ENCODE results near the gene CEP104. TPM values are rescaled to one million over a fixed set of nuclear protein-coding genes. Genes with fewer than 3 reads are reported as not detected.

Gene CEP104
- total and polyA plus RNA-seq, 8 donors: 9.2 to 37.7 (median 23.7) TPM

DNA sequence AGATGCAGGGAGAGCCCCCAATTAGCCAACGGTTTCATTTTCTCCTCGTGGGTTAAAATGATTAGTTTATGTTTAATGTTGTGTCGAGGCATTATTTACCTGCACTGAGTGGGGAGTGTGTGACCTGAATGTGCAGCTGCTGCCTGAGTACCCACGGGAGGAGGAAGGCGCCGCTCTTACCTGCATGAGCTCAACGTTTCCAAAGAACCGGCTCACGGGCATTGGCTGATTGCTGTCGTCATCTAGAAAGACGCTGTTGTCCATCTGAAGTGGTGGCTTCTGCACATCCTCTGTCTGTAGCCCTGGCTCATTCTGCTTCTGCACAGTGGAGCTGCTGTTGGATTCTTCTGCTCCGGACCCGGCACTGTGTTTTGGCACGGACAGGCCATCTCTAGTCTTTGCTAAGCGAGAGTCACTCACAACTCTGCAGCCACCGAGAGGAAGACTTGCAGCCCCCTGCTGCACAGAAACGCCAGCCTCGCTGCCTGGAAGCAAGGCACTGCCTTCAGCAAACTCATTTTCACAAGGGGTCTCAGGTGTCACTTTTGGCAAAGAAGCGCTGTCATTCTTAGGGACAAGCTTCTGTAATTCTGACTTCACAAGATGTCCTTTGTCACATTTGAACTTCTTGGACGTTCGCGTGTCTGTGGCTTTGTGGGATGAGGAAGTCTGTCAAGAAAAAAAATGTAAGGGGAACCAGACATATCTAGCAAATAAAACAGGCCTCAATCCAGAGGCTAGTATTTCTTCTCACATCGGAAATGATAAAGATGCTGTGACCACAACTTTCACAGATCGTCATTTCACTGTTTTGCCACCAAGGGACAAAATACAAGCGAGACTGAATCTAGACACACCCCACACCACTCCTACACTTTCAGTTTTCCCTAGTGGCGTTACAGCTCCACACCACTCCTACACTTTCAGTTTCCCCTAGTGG lies 33.6 kb upstream of the CEP104 start:
- Histone ChIP-seq H3K9me3 (no peaks in the 10 kb centered on the region), H3K27ac (no peak overlapping the region), H3K36me3 (peaks cover 5 to 25% (median 7%) of the 10 kb centered on the region in 3 donors), H3K4me1 (no peaks in the 10 kb centered on the region), H3K27me3 (no peaks in the 10 kb centered on the region), H3K4me3 (no peak overlapping the region)
- DNase-seq: no peak
- intact Hi-C loops (cut with DNase I): no loop called here
- 83 to 87% methylated on average over 26 of the region's 26 CpGs for WGBS, 2 donors
- no peak for FAIRE-seq
- ATAC-seq: peak in 2 of 4 donors; percentile 27 to 31
- TF ChIP-seq, protein P1, sequence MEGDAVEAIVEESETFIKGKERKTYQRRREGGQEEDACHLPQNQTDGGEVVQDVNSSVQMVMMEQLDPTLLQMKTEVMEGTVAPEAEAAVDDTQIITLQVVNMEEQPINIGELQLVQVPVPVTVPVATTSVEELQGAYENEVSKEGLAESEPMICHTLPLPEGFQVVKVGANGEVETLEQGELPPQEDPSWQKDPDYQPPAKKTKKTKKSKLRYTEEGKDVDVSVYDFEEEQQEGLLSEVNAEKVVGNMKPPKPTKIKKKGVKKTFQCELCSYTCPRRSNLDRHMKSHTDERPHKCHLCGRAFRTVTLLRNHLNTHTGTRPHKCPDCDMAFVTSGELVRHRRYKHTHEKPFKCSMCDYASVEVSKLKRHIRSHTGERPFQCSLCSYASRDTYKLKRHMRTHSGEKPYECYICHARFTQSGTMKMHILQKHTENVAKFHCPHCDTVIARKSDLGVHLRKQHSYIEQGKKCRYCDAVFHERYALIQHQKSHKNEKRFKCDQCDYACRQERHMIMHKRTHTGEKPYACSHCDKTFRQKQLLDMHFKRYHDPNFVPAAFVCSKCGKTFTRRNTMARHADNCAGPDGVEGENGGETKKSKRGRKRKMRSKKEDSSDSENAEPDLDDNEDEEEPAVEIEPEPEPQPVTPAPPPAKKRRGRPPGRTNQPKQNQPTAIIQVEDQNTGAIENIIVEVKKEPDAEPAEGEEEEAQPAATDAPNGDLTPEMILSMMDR (IDR thresholded peaks at IDR 0.05): no peak

DNA sequence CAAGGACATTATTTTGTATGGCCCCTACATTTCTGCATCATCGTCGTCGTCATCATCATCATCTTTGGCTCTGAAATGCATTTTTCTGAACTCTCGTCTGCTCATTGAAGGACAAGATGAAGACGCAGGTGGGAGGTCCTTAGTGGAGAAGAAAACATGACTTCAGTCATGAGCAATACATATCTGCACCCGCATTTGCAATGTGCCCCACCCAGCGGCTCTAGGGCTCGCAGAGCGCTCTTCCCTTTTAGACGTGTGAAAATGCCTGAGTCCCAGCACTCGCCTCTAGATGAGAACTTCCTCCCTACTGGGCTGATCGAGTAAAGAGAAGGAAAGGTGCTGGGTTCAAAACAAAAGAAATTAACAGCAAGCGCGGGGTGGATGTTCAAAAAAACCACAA lies 32.9 kb upstream of the CEP104 start:
- Histone ChIP-seq H3K27ac (no peak overlapping the region), H3K9me3 (no peaks in the 10 kb centered on the region), H3K27me3 (no peaks in the 10 kb centered on the region), H3K4me3 (no peak overlapping the region), H3K4me1 (no peaks in the 10 kb centered on the region), H3K36me3 (peaks cover 5 to 25% (median 7%) of the 10 kb centered on the region in 3 donors)
- TF ChIP-seq, protein P1 (IDR thresholded peaks at IDR 0.05): no peak
- FAIRE-seq (no peak), DNase-seq (no peak), ATAC-seq (no peak)
- 93 to 96% methylated on average over 14 of the region's 14 CpGs for WGBS, 2 donors
- intact Hi-C loops (cut with DNase I): no loop called here

DNA sequence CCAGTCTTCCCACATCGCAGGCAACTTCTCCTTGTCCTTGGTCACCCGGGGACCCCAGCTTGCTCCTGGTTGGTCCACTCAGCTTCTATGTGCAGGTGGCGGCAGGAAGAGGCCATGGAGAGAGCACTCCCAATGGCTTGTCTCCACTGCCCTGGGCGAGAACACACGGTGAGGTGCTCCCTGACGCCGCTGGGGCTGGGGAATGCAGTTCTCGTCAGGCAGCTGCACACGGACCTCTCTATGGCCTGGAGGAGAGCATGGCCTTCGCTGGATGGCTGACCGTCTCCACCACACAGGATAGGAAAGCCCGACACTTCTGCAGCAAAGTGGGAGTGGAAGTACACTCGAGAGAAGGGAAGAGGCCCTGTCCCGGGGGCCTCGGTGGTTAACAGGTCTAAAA lies 31.3 kb upstream of the CEP104 start:
- H3K27ac ChIP-seq: no peak overlapping the region
- TF ChIP-seq, protein P1 (IDR thresholded peaks at IDR 0.05): no peak
- WGBS, 2 donors: 89 to 92% methylated on average over 14 to 15 of the region's 15 CpGs
- ATAC-seq (no peak), DNase-seq (no peak), FAIRE-seq (no peak)
- no peaks in the 10 kb centered on the region for H3K9me3 ChIP-seq
- no peaks in the 10 kb centered on the region for H3K27me3 ChIP-seq
- H3K4me1 ChIP-seq: no peaks in the 10 kb centered on the region
- intact Hi-C loops (cut with DNase I): no loop called here
- H3K4me3 ChIP-seq: no peak overlapping the region
- H3K36me3 ChIP-seq: peaks cover 5 to 33% (median 7%) of the 10 kb centered on the region in 3 donors

DNA sequence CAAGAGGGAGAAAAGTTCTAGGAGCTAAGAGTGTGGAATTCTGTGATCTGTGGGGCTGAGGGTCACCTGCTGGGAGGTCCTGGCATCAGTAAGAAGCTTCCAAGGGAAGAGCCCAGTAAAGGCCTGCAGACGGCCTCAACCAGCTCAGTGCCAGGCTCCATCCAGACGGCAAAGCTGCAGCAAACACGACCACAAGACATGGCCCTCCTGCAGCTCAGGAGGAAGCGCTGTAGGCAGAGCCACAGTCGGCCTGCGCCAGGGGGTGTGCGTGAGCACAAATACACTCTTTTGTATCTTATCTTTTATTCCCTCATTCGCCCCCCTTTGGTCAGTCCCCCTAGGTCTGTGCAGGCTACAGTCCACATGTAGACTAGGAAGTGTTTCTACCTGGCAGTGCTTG lies 29.7 kb upstream of the CEP104 start:
- no peak overlapping the region for H3K4me3 ChIP-seq
- no peaks in the 10 kb centered on the region for H3K27me3 ChIP-seq
- no peaks in the 10 kb centered on the region for H3K4me1 ChIP-seq
- FAIRE-seq: no peak
- DNase-seq: no peak
- 90 to 91% methylated on average over 8 of the region's 8 CpGs for WGBS, 2 donors
- intact Hi-C loops (cut with DNase I): no loop called here
- H3K36me3 ChIP-seq: peaks cover 5 to 33% (median 7%) of the 10 kb centered on the region in 3 donors
- H3K27ac ChIP-seq: no peak overlapping the region
- no peak for ATAC-seq
- H3K9me3 ChIP-seq: no peaks in the 10 kb centered on the region
- TF ChIP-seq, protein P1 (IDR thresholded peaks at IDR 0.05): no peak

All from pancreas (tissue), 10 donors.